Measurements from ENCODE around the gene BST2. TPM values are rescaled to one million over a fixed set of nuclear protein-coding genes. Genes with fewer than 3 reads are reported as not detected.
A peak's percentile ranks its signal among the peaks of the same experiment; 100 is the strongest.

The BST2 gene
- polyA plus RNA-seq, 3 donors: 225 to 284 (median 272) TPM

DNA sequence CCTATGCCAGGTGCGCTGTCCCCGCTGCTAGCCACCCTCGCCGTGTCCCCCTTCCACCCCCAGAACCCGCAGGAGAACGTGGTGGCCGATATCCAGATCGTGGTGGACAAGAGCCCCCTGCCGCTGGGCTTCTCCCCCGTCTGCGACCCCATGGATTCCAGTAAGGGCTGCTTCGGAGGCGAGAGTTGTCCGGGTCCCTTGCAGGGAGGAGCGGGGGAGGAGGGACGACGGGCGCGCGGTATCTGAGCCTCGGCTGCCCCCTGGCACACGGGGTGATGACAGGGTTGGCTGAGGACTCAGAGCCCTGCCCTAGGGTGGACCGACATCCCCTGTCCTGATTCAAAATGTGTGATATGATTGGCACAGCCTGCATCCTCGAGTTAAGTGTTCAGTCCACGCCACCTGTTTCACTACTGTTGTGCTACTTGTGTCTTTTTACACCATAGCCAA is 15.1 kb upstream of the BST2 start:
- Histone ChIP-seq H3K79me2 (ENCODE audit: insufficient read depth, low read length) (no peaks in the 10 kb centered on the region), H3K9ac (ENCODE audit: insufficient read depth, low read length, poor library complexity, severe bottlenecking) (peak overlapping the region; percentile 79), H2AFZ (ENCODE audit: insufficient read depth, low read depth, low read length, poor library complexity, severe bottlenecking) (peak overlapping the region; percentile 99), H4K20me1 (ENCODE audit: insufficient read depth, low read length) (no peaks in the 10 kb centered on the region), H3K36me3 (replicated peaks in 1 of 2; ENCODE audit: control insufficient read depth in 1 of 2, insufficient read depth in 2 of 2, low read length in 2 of 2) (peaks cover 8 to 28% of the 10 kb centered on the region in 2 donors), H3K4me2 (replicated peaks; ENCODE audit: extremely low read depth, low read length, poor library complexity, severe bottlenecking) (peak overlapping the region; percentile 94), H3K27ac (ENCODE audit: low read depth in 1 of 2, low read length in 2 of 2) (peak overlapping the region in 1 of 2 donors; percentile 83), H3K4me1 (ENCODE audit: control insufficient read depth in 1 of 2, insufficient read depth in 2 of 2, low read length in 2 of 2) (peaks cover 15 to 29% of the 10 kb centered on the region in 2 donors), H3K27me3 (ENCODE audit: control insufficient read depth in 2 of 2, insufficient read depth in 2 of 2, low read length in 2 of 2) (no peaks in the 10 kb centered on the region), H3K4me3 (replicated peaks in 1 of 3; ENCODE audit: low read depth in 2 of 3, low read length in 3 of 3) (peak overlapping the region; percentile 65 to 83 (median 76)), H3K9me3 (replicated peaks in 1 of 2; ENCODE audit: control insufficient read depth in 1 of 2, insufficient read depth in 1 of 2, low read length in 2 of 2) (no peaks in the 10 kb centered on the region)
- intact Hi-C loops (cut with micrococcal nuclease): loop anchor here in 1 of 2 donors (2.0 kb wide), 1 partner anchor 14 kb away; no protein-coding TSS in a partner anchor
- Mint-ChIP-seq H3K36me3 (peaks cover 25 to 43% of the 10 kb centered on the region in 2 donors), H3K27me3 (ENCODE audit: low read depth in 3 of 3) (peaks cover 0 to 2% (median 0%) of the 10 kb centered on the region in 3 donors), H3K27ac (peak overlapping the region in 6 of 7 donors; percentile 40 to 84 (median 79)), H3K4me3 (peak overlapping the region; percentile 81 to 92), H3K4me1 (peaks cover 24% of the 10 kb centered on the region), H3K9me3 (no peaks in the 10 kb centered on the region)
- WGBS (ENCODE audit: insufficient coverage): 3% methylated on average over 24 of the region's 25 CpGs
- TF ChIP-seq, protein P1, sequence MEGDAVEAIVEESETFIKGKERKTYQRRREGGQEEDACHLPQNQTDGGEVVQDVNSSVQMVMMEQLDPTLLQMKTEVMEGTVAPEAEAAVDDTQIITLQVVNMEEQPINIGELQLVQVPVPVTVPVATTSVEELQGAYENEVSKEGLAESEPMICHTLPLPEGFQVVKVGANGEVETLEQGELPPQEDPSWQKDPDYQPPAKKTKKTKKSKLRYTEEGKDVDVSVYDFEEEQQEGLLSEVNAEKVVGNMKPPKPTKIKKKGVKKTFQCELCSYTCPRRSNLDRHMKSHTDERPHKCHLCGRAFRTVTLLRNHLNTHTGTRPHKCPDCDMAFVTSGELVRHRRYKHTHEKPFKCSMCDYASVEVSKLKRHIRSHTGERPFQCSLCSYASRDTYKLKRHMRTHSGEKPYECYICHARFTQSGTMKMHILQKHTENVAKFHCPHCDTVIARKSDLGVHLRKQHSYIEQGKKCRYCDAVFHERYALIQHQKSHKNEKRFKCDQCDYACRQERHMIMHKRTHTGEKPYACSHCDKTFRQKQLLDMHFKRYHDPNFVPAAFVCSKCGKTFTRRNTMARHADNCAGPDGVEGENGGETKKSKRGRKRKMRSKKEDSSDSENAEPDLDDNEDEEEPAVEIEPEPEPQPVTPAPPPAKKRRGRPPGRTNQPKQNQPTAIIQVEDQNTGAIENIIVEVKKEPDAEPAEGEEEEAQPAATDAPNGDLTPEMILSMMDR (IDR thresholded peaks at IDR 0.05): peak; percentile 12
- peak in 1 of 3 donors; percentile 31 for DNase-seq

DNA sequence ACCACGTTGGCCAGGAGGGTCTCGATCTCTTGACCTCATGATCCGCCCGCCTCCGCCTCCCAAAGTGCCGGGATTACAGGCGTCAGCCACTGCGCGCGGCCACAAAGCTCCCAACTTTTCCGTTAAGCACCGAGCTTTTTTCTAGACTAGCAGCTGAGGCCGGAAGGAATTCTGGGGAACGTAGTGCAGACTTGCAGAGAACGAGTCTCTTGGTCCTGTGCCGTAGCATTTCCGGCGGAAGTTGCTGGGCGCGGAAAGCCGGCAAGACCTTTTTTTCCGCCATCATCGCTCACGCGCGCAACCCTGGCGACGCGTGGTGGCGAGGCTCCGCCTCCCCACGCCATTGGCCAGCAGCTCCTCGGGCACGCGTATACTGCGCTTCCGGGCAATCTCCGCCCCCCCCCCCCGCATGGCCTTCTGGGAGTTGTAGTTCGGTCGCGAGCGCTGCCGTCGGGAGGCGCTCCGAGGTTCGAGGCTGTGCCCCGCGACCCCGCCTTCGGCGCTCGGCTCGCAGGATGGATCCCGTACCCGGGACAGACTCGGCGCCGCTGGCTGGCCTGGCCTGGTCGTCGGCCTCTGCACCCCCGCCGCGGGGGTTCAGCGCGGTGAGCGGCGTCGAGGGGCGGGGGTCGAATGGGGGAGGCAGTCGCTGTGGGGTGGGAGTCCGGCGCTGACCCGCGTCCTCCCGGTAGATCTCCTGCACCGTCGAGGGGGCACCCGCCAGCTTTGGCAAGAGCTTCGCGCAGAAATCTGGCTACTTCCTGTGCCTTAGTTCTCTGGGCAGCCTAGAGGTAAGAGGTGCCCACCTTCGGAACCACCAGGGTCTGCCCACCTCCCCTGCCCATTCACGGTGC is 14.4 kb upstream of the BST2 start, which contains the start of gene MVB12A:
TSS of gene MVB12A (plus strand) at position 427 of the 854 bp plus-strand sequence. CDS start at position 516, 89 bp downstream.
- Histone ChIP-seq H4K20me1 (ENCODE audit: insufficient read depth, low read length) (no peaks in the 10 kb centered on the region), H3K9me3 (replicated peaks in 1 of 2; ENCODE audit: control insufficient read depth in 1 of 2, insufficient read depth in 1 of 2, low read length in 2 of 2) (no peaks in the 10 kb centered on the region), H3K79me2 (ENCODE audit: insufficient read depth, low read length) (no peaks in the 10 kb centered on the region), H3K27ac (ENCODE audit: low read depth in 1 of 2, low read length in 2 of 2) (peak within 1 kb of the TSS; percentile 59 to 83), H2AFZ (ENCODE audit: insufficient read depth, low read depth, low read length, poor library complexity, severe bottlenecking) (peak within 1 kb of the TSS; percentile 99), H3K36me3 (replicated peaks in 1 of 2; ENCODE audit: control insufficient read depth in 1 of 2, insufficient read depth in 2 of 2, low read length in 2 of 2) (peaks cover 11 to 35% of the 10 kb centered on the region in 2 donors), H3K4me3 (replicated peaks in 1 of 3; ENCODE audit: low read depth in 2 of 3, low read length in 3 of 3) (peak within 1 kb of the TSS; percentile 65 to 83 (median 76)), H3K9ac (ENCODE audit: insufficient read depth, low read length, poor library complexity, severe bottlenecking) (peak within 1 kb of the TSS; percentile 79), H3K4me2 (replicated peaks; ENCODE audit: extremely low read depth, low read length, poor library complexity, severe bottlenecking) (peak within 1 kb of the TSS; percentile 94), H3K27me3 (ENCODE audit: control insufficient read depth in 2 of 2, insufficient read depth in 2 of 2, low read length in 2 of 2) (no peaks in the 10 kb centered on the region), H3K4me1 (ENCODE audit: control insufficient read depth in 1 of 2, insufficient read depth in 2 of 2, low read length in 2 of 2) (peaks cover 15 to 26% of the 10 kb centered on the region in 2 donors)
- Mint-ChIP-seq H3K36me3 (peaks cover 31 to 49% of the 10 kb centered on the region in 2 donors), H3K4me3 (peak within 1 kb of the TSS; percentile 81 to 94), H3K9me3 (no peaks in the 10 kb centered on the region), H3K27me3 (ENCODE audit: low read depth in 3 of 3) (peaks cover 0 to 2% (median 0%) of the 10 kb centered on the region in 3 donors), H3K27ac (peak within 1 kb of the TSS; percentile 83 to 97 (median 94)), H3K4me1 (peaks cover 23% of the 10 kb centered on the region)
- WGBS (ENCODE audit: insufficient coverage): under 1% methylated on average over 85 of the region's 85 CpGs
- peak; percentile 96 to 99 (median 97) for DNase-seq
- intact Hi-C loops (cut with micrococcal nuclease): loop anchor here (2.0 to 5.0 kb wide), 3 partner anchors 13 to 1497 kb away; partner anchors contain the start of genes BST2 (in 1 of the 2), COPE (in 1 of the 2) and DDX49 (in 1 of the 2)
- TF ChIP-seq, protein P1 (IDR thresholded peaks at IDR 0.05): no peak

Measured in CD14-positive monocyte (primary cell).